ENCODE data around the gene GTF3C4. TPM values are rescaled to one million over a fixed set of nuclear protein-coding genes. Genes with fewer than 3 reads are reported as not detected.

GTF3C4 gene
- total and polyA plus RNA-seq, 2 of the 13 experiments (the other 11 are each of a cell fraction or from before 2014, with no cell fraction given): 2.6 to 12.9 TPM

GRCh38 chr9:132669319-132669697 is 956 bp upstream of the GTF3C4 start:
- BruUV-seq (replicated peaks): TSS peak; percentile 68
- peak overlapping the region; percentile 90 for H3K27ac ChIP-seq (ENCODE audit: extremely low read length, insufficient read depth, low read length)
- TF ChIP-seq HOXA3 (CRISPR knock-in tag; IDR thresholded peaks at IDR 0.05): no peak
- TF ChIP-seq ZNF777 (CRISPR knock-in tag; IDR thresholded peaks at IDR 0.05): no peak
- TF ChIP-seq CENPX (CRISPR knock-in tag; IDR thresholded peaks at IDR 0.05): no peak
- TF ChIP-seq MIER2 (CRISPR knock-in tag; IDR thresholded peaks at IDR 0.05): 0 out of 2 replicates have a peak, but pooled peaks have one; percentile 32
- peak; percentile 13; the same call in 1 of the 2 replicates for TF ChIP-seq PITX1 (CRISPR knock-in tag; IDR thresholded peaks at IDR 0.05)
- no peak for TF ChIP-seq AGO2 (optimal IDR thresholded peaks at IDR 0.05; ENCODE audit: low read depth, low read length)
- TF ChIP-seq ZBTB39 (CRISPR knock-in tag; IDR thresholded peaks at IDR 0.05): no peak
- 0 out of 2 replicates have a peak, but pooled peaks have one; percentile 0 for TF ChIP-seq KLF11 (CRISPR knock-in tag; IDR thresholded peaks at IDR 0.05)
- TF ChIP-seq GABPA (IDR thresholded peaks at IDR 0.05; ENCODE audit: low read depth, low read length): peak; percentile 31; the same call in 1 of the 2 replicates
- TF ChIP-seq GABPA (CRISPR knock-in tag; IDR thresholded peaks at IDR 0.05; ENCODE audit: low read depth): peak; percentile 79
- TF ChIP-seq AKNA (CRISPR knock-in tag; IDR thresholded peaks at IDR 0.05; ENCODE audit: borderline replicate concordance): peak; percentile 9; the same call in 1 of the 2 replicates
- no peak for TF ChIP-seq MED8 (CRISPR knock-in tag; IDR thresholded peaks at IDR 0.05; ENCODE audit: insufficient replicate concordance)
- TF ChIP-seq PATZ1 (CRISPR knock-in tag; IDR thresholded peaks at IDR 0.05): peak; percentile 84
- 0 out of 2 replicates have a peak, but pooled peaks have one; percentile 69 for TF ChIP-seq MZF1 (CRISPR knock-in tag; IDR thresholded peaks at IDR 0.05; ENCODE audit: borderline replicate concordance)
- no peak for TF ChIP-seq GLI4 (CRISPR knock-in tag; IDR thresholded peaks at IDR 0.05; ENCODE audit: borderline replicate concordance)
- peak; percentile 23; the same call in 1 of the 2 replicates for TF ChIP-seq DRAP1 (CRISPR knock-in tag; IDR thresholded peaks at IDR 0.05)

More at GRCh38 chr9:132669319-132669697, 956 bp upstream of the GTF3C4 start:
- ChIA-PET POLR2A (interaction anchor here (1.2 to 1.9 kb wide), 4 partner anchors 13 to 361 kb away, joined by 5 to 7 read pairs (median 6); partner anchors contain the start of genes GTF3C5 and TSC1), CTCF (ENCODE audit: low intra/inter-chr PET ratio, low total read pairs) (no interaction called here)
- Histone ChIP-seq H3K4me2 (ENCODE audit: low read depth, low read length) (peak overlapping the region; percentile 83), H3K4me3 (replicated peaks in 1 of 3; ENCODE audit: insufficient read depth in 1 of 3, low read depth in 2 of 3, low read length in 3 of 3) (peak overlapping the region; percentile 65 to 100 (median 88)), H4K20me1 (ENCODE audit: insufficient read depth, low read length) (peaks cover 24% of the 10 kb centered on the region), H3K27me3 (ENCODE audit: control insufficient read depth in 1 of 2, insufficient read depth in 2 of 2, low read length in 2 of 2) (no peaks in the 10 kb centered on the region; a peak in 1 of 5 replicates), H3K9me3 (ENCODE audit: low read length) (no peaks in the 10 kb centered on the region), H3K4me1 (ENCODE audit: insufficient read depth, low read length) (peaks cover 47% of the 10 kb centered on the region), H2AFZ (ENCODE audit: low read length) (peak overlapping the region; percentile 6), H3K9ac (ENCODE audit: insufficient read depth, low read depth, low read length) (peak overlapping the region; percentile 90), H3K36me3 (replicated peaks in 1 of 2; ENCODE audit: control insufficient read depth in 1 of 2, insufficient read depth in 2 of 2, low read length in 2 of 2) (peaks cover 1 to 8% of the 10 kb centered on the region in 2 experiments; a peak in 3 of 5 replicates), H3K79me2 (ENCODE audit: insufficient read depth, low read length) (peaks cover 71% of the 10 kb centered on the region)
- FAIRE-seq (peak; percentile 44), DNase-seq (ENCODE audit: low spot score) (peak; percentile 60), ATAC-seq (peak; percentile 67)
- WGBS (ENCODE audit: low lambda C conversion rate): 0% methylated on average over 12 of the region's 13 CpGs
- intact Hi-C loops (cut with micrococcal nuclease; ENCODE audit: unreplicated experiment) (no loop called here), in situ Hi-C loops (cut with HindIII; ENCODE audit: extremely low pct_ligation_motif_present, low pct_unique_long_range_greater_than_20kb) (no loop called here)
